Limb (tissue), 2 donors: ENCODE data around the gene NAA16.

Source experiments
- DNase-seq, 2 donors: peaks; one replicate each; pipeline ENCODE4 v3.0.0-alpha.2; 2016; ENCODE audit errors: extremely low spot score in 2 of 2

Gene NAA16

GRCh38 chr13:41304551-41304950 is 6.5 kb upstream of the NAA16 start:
- no peak for DNase-seq

- no peak for DNase-seq
These were observed 4.6 kb upstream of the NAA16 start for GRCh38 chr13:41306271-41307145.

- DNase-seq, result no peak
These were observed 3.0 kb upstream of the NAA16 start for GRCh38 chr13:41307884-41308640.

- peak in 1 of 2 donors; percentile 73 for DNase-seq
These were observed 524 bp downstream of the NAA16 start for GRCh38 chr13:41311406-41312175.

GRCh38 chr13:41312176-41312500 is 1.1 kb downstream of the NAA16 start:
- peak; percentile 17 to 67 for DNase-seq

GRCh38 chr13:41313117-41313516 is 2.0 kb downstream of the NAA16 start:
- no peak for DNase-seq

GRCh38 chr13:41313659-41314197 is 2.7 kb downstream of the NAA16 start:
- DNase-seq, result no peak

GRCh38 chr13:41315443-41316047 is 4.5 kb downstream of the NAA16 start:
- no peak for DNase-seq

GRCh38 chr13:41317243-41317642 is 6.2 kb downstream of the NAA16 start:
- no peak for DNase-seq

GRCh38 chr13:41325752-41326151 is 14.7 kb downstream of the NAA16 start:
- DNase-seq, result no peak

GRCh38 chr13:41326661-41327060 is 15.6 kb downstream of the NAA16 start:
- DNase-seq, result no peak

GRCh38 chr13:41327994-41328790 is 17.1 kb downstream of the NAA16 start:
- no peak for DNase-seq

GRCh38 chr13:41332829-41333228 is 21.8 kb downstream of the NAA16 start:
- peak in 1 of 2 donors; percentile 15 for DNase-seq

- DNase-seq, result no peak
These were observed 23.7 kb downstream of the NAA16 start for GRCh38 chr13:41334810-41335209.

- no peak for DNase-seq
These were observed 33.3 kb downstream of the NAA16 start for GRCh38 chr13:41344358-41344757.

- no peak for DNase-seq
These were observed 34.3 kb downstream of the NAA16 start for GRCh38 chr13:41345165-41345913.

GRCh38 chr13:41345914-41346589 is 35.0 kb downstream of the NAA16 start:
- no peak for DNase-seq

- DNase-seq, result peak; percentile 34 to 44
These were observed 42.1 kb downstream of the NAA16 start for GRCh38 chr13:41352935-41353840.
